GM12801 (cell line): ENCODE results near the gene TAMALIN.

Experiments used
- TF ChIP-seq, protein P1 (sequence below): IDR thresholded peaks from one replicate; pipeline ENCODE4 v1.5.1; 2011; ENCODE audit warnings: control low read depth; ENCODE audit not compliant: insufficient read length; ENCODE audit errors: extremely low read depth

The TAMALIN gene

GRCh38 chr12:52015532-52016041, 8.8 kb downstream of the TAMALIN start:
- TF ChIP-seq, protein P1, sequence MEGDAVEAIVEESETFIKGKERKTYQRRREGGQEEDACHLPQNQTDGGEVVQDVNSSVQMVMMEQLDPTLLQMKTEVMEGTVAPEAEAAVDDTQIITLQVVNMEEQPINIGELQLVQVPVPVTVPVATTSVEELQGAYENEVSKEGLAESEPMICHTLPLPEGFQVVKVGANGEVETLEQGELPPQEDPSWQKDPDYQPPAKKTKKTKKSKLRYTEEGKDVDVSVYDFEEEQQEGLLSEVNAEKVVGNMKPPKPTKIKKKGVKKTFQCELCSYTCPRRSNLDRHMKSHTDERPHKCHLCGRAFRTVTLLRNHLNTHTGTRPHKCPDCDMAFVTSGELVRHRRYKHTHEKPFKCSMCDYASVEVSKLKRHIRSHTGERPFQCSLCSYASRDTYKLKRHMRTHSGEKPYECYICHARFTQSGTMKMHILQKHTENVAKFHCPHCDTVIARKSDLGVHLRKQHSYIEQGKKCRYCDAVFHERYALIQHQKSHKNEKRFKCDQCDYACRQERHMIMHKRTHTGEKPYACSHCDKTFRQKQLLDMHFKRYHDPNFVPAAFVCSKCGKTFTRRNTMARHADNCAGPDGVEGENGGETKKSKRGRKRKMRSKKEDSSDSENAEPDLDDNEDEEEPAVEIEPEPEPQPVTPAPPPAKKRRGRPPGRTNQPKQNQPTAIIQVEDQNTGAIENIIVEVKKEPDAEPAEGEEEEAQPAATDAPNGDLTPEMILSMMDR = no peak

DNA sequence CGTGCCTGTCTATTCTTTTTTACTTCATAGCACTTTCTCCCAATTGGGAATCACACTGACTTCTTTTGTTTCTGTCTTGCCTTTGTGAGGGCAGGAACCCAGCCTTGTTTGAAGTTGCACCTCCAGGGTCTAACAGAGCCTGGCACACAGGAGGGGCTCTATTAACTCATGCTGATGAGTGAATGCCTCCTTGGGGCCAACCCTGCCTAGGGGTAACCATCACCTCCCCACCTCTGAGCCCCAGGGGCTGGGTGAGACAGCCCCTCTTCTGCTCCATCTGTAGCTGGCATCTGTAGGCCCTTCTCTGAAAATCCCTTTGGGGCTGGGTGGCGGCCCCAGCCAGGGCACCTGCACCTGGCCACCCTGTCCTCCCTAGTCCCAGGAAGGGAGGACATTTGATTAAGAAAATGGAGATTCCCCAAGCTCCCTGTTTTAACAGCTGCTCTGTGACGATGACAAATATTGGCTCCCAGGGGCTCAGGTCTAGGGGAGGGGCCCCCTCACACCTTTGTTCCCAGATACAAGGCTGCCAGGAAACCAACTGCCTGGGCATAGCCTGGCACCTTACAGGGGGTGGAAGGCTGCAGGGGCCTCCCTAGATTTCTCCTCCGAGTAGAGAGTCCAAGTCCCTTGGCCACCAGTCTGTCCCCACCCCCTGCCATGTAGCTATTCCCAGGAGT, 11.8 kb downstream of the TAMALIN start:
- TF ChIP-seq, protein P1 = no peak

- TF ChIP-seq, protein P1 = no peak
Observed at GRCh38 chr12:52019113-52019770, 12.5 kb downstream of the TAMALIN start.

DNA sequence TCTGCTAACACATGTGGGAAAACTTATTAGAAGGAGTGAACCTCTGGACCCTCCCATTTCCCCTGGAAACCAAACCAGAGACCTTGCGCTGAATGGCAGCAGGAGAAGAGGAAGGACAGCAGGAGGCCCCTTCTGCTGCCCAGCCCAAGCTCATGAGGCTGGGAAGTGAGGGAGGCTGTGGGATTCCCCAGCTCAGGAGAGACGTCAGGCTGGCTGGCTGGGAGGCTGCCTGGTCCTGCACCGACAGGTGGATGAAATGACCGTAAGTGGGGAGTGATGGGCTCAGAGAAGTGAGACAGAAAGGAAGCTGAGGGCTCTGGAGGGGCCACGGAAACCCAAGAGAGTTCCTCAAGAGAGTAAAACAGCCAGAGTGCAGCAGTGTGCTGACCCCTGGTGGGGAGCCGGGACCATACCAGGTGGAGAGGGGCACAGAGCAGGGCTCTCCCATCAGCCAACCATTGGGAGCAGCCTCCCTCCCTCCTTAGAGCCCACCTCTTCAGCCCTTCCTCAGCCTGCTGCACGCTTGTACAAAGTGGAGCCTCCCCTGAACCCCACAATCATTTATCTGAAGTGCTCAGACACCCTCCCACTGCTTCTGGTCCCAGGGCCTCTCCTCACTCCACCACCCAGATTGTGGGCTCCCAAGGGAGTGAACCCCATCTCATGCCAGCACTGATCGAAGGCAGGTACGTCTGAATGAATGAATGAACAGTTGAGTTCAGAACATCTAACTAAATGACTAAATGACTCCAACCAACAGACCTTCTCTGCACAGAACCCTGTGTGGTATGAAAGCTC, 14.0 kb downstream of the TAMALIN start:
- TF ChIP-seq, protein P1 = no peak

GRCh38 chr12:52022841-52023181, 16.1 kb downstream of the TAMALIN start:
- TF ChIP-seq, protein P1 = no peak

DNA sequence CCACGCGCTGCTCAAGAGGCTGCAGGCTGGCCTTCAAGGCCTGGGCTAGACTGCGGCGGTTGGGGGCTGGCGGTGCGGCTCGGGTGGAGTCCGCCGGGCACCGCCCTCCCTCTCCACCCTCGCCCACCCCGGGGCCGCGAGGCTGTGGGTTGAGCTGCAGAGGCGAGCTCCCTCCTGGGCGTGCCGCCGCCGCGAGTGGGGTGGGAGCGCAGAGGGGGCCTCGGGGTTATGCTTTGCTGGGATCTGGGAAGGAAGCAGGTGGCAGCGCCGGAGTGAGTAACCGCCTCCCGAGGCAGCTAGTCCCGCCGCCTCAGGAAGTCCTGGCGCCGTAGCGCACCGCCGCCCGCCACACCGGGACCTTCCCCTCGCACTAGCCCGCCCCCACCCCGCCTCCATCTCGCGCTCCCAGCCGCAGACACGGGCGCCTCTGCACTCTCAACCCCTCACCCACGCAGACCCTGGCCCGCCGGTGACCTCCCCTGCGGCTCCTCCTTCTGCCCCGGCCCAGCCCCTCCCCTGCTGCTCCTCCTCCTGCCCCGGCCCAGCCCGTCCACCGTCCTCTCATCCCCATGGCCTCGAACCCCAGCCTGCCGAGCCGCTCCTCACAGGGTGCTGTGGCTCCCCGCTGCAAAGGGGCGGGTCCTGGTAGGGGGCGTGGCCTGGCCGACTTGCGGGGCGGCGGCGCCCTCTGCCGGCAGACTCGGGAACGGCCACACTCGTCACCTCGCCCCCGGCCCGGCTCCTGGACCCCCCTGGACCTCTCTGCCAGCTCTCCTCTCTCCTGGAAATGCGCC, 16.6 kb downstream of the TAMALIN start:
- TF ChIP-seq, protein P1 = no peak
